Skin of body (tissue), 2 donors: ENCODE results near the gene PRODH. TPM values are rescaled to one million over a fixed set of nuclear protein-coding genes. Genes with fewer than 3 reads are reported as not detected.
"Not testable (repeated sequence)": the region's sequence is repeated elsewhere in the genome, so short reads cannot be mapped to it uniquely, and the experiment has no call there.

ENCODE experiments used
- DNase-seq: peaks from one replicate; lab custom pipeline; 2025; lab: John Stamatoyannopoulos, UW
- total RNA-seq: library from RNA; depleted of rRNA; stranded (reverse); fragments of >200 nt; gene quantifications from one replicate; pipeline ENCODE4 v1.2.3, GENCODE V29; 2014

Gene PRODH
- total RNA-seq, 1 donor from 2014 or later: 5.6 TPM

DNA sequence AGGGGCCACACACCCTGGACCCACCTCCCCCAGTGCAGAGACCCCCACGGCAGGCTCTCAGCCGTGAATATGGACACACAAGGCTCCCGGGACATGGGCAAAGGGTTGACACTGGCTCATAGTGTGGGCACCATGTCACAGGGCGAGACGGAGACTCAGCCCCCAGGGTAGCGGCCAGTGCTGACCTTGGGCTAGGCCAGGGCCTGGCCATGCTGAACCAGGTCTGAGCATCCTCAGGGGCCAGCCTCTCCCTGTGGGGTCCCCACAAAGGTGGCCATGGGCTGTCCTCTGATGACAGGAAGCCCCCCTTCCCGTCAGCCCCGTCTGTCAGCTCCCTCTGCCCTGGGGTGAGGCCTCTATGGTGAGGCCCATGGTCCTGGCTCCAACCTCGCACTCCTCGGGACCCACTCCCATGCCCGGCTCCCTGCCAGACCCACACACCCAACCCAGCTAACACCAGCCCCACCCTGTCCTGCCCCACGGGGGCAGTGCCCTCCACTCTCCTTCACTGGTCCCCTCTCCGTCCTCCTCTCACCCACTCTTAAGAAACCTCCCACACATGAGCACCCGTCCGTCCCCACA, 19.0 kb upstream of the PRODH start:
- no peak for DNase-seq

- DNase-seq: not testable (repeated sequence)
Measured at GRCh38 chr22:18954303-18954989, 18.4 kb upstream of the PRODH start.

DNA sequence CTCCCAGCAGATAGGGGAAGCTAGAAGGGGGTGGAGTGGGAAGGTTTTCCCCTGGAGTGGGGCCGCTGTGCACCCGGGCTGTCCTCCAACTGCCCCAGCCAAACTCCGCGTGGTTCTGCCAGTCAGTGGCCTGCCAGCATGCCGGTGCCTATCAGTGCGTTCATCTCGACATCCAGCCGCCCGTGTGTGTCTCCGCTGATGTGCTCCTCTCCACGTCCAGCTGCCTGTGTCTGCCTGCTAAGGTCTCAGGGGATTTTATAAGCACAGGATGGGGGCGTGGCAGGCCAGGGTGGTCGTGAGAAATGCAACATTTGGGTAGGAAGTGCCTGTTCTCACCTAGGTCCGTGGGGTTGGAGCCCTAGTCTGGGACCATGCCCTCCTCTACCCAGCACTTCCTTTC, 17.0 kb upstream of the PRODH start:
- DNase-seq: not testable (repeated sequence)

- DNase-seq: no peak
Measured at GRCh38 chr22:18952022-18952421, 15.9 kb upstream of the PRODH start.

DNA sequence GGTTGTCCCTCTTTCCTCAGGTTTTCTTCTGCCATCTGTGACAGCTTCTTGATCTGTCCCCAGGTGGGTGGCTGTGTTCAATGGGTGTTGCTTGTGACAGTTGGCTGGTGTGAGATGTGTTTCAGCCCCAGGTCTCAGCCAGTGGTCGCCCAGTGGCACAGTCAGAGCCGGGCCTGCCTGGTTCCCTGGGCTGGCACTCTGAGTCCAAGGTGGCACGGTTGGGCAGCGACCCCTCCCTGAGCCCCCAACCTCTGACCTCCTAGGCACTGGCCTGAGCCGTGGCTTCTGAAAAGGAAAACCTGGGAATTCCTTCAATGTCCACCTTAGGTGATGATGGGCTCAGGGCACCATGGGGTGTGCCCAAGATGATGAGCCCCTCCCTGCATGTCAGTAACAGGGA, 14.0 kb upstream of the PRODH start:
- DNase-seq: no peak

GRCh38 chr22:18947905-18948304, 11.8 kb upstream of the PRODH start:
- DNase-seq: no peak

DNA sequence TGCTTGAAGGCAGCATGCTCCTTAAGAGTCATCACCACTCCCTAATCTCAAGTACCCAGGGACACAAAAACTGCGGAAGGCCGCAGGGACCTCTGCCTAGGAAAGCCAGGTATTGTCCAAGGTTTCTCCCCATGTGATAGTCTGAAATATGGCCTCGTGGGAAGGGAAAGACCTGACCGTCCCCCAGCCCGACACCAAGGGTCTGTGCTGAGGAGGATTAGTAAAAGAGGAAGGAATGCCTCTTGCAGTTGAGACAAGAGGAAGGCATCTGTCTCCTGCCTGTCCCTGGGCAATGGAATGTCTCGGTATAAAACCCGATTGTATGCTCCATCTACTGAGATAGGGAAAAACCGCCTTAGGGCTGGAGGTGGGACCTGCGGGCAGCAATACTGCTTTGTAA, 11.0 kb upstream of the PRODH start:
- not testable (repeated sequence) for DNase-seq

DNA sequence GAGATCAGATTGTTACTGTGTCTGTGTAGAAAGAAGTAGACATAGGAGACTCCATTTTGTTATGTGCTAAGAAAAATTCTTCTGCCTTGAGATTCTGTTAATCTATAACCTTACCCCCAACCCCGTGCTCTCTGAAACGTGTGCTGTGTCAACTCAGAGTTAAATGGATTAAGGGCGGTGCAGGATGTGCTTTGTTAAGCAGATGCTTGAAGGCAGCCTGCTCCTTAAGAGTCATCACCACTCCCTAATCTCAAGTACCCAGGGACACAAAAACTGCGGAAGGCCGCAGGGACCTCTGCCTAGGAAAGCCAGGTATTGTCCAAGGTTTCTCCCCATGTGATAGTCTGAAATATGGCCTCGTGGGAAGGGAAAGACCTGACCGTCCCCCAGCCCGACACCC, 2.6 kb upstream of the PRODH start:
- not testable (repeated sequence) for DNase-seq

DNA sequence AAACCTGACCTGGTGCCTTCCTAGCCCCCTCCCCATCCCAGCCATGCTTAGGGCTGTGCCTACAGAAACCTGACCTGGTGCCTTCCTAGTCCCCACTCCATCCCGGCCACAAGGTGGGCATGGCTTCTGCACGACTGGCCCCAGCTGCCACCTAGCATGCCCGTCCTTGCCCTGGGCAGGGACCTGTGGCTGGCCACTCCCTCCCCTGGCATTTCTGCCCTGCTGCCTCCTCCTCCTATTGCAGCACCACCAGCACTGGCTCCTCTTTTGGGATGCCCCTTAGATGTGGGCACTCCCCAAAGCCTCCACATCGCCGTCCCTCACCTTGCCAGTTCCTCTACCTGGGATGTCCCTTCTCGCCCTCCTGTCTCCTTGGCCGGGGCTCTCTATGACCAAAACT, 1.4 kb downstream of the PRODH start:
- not testable (repeated sequence) for DNase-seq

DNA sequence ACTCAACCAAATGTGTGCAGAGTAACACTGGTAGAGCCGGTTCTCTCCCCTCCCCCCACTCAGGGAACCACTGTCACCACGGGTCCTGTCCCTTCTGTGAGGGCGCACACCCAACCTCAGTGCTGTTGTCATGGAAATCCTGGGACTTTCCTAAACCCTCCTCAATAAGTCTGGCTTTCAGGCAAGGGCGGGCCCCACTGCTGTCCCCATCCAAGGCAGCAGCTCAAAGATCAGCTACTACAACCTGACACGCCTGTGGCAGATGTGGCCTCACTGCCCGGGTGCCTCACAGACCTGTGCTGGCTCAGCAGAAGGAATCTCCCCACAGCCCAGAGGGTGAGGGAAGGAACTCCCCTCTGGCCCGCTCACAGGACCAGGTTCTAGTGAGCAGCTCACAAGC, 2.2 kb downstream of the PRODH start:
- no peak for DNase-seq

DNA sequence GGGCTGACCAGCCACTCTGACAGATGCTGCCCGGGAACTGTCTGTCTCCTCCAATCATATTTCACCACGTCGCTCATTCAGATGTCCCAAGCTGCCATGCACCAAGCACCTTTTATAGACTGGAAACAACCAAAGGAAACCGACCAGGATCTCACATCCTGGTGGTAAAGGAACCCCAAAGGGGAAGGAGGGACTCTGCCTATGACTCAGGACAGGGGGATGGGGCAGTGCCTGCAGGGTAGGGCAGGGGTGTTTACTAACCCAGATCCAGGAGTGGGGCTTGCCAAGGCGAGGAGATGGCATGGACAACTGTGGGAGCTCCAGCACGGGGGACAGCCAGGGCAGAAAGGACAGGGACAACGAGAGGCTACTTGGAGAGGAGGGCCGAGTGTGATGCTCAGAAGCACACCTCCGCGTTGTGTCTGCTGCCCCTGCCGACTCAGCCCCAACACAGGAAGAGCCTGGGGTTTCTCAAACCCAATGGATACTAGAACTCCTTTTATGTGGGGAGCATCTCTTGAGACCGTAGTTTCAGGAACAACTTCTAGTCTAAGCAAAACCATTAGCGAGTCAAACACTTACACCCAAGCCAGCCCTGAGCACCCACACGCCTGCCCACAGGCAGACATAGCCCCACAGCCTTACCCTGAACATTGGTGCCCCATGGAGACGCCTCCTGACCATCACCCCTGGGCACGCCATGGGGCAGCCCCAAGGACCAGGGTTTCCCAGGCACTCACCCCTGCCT, 4.0 kb downstream of the PRODH start:
- no peak for DNase-seq

- no peak for DNase-seq
Measured at GRCh38 chr22:18929459-18929858, 6.6 kb downstream of the PRODH start.

- DNase-seq: no peak
Measured at GRCh38 chr22:18927573-18927972, 8.5 kb downstream of the PRODH start.

DNA sequence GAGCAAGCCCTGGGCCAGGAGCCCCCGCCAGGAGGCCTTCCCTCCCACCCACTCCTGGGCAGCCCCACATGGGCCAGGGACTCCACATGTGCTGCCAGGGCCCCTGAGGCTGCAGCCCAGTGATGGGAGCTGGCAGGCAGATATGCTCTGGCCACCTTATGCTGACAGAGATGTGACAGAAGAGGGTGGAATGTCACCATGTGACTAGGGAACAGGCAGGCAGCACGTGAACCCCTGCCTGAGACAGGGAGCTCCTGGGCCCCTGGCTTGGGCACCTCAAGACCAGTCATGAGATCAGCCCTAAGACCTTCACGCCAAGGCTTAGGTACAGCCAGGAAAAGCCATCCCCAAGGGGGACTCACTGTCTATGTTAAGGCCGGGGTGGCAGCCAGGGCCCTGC, 9.1 kb downstream of the PRODH start:
- DNase-seq: no peak

GRCh38 chr22:18925368-18926064, 10.6 kb downstream of the PRODH start:
- DNase-seq: no peak

DNA sequence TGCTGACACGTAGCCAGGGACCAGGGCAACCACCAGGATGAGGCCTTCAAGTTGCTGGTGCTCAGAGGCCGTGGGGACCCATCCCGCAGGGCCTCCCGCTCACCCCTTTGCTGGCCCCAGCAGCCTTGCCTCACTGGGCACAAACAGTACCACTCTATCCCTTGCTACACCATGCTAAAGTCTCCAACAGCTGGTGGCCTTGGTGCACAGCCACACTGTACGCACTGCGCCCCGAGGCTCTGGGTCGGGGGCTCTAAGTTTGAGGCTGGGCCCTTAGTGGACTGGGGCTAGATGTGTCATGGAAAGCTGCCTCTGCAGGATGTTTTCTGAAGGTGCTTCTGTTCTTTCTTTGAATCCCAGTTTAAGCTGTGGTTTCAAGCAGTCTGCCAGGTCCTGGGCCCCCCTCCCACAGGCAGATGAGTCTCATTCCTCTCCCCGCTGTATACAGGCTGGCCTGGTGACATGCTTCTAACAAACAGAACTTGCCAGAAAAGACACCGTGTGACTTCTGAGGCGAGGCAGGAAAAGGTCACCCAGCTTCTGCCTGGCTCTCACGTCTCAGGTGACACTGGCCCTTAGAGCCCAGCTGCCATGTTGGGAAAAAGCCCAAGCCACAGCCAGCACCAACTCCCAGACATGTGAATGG, 15.7 kb downstream of the PRODH start:
- not testable (repeated sequence) for DNase-seq

DNA sequence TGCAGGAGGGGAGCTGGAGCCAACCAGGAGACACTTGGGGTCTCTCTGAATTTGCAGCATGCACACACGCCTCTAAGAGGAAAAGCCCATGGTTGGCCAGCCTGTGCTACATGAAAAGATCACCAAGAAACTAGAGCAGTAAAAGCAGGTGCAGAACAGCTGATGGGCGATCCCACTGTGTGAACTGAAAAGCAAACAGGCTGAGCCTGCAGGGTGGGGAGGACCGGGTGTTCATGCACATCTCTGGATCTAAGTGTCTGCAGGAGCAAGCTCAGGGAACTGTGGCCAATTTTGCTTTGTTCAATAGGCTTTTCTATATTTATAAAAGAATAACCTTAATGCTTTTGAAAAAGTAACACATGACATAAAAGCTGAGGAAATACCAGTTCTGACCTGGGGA, 18.3 kb downstream of the PRODH start:
- DNase-seq: not testable (repeated sequence)

GRCh38 chr22:18915550-18915949, 20.5 kb downstream of the PRODH start:
- not testable (repeated sequence) for DNase-seq

- not testable (repeated sequence) for DNase-seq
Measured at GRCh38 chr22:18914558-18914957, 21.5 kb downstream of the PRODH start.

- not testable (repeated sequence) for DNase-seq
Measured at GRCh38 chr22:18912264-18912946, 23.7 kb downstream of the PRODH start.

- not testable (repeated sequence) for DNase-seq
Measured at GRCh38 chr22:18911535-18911934, 24.6 kb downstream of the PRODH start.
